GM12878 (cell line): ENCODE data around the gene GRIN2A. TPM values are rescaled to one million over a fixed set of nuclear protein-coding genes. Genes with fewer than 3 reads are reported as not detected.

Experiments used
- ATAC-seq: fragments of 200-7000 bp; cut with Tn5 transposase; 3 replicates; pipeline ENCODE4 v1.9.1; 2020; ENCODE audit warnings: mild to moderate bottlenecking, moderate library complexity
- BruUV-seq: library from RNA; stranded (reverse); fragments of 400-500 nt; replicated peaks from 2 replicates; lab custom pipeline; 2021; lab: Mats Ljungman, UMichigan
- CTCF ChIA-PET: fragments of 300-600 bp; sonication (Branson Sonifier 250); formaldehyde crosslinking; extraction: SDS; loops from one replicate; lab custom pipeline; 2021; ENCODE audit warnings: inconsistent platforms; lab: Yijun Ruan, JAX
- POLR2A ChIA-PET: fragments of 350-600 bp; formaldehyde crosslinking; extraction: SDS; loops from one replicate; lab custom pipeline; 2021; ENCODE audit warnings: inconsistent platforms; lab: Charles Lee
- RAD21 ChIA-PET: fragments of 300-600 bp; sonication (Branson Sonifier 250); formaldehyde crosslinking; loops from one replicate; lab custom pipeline; 2023; ENCODE audit warnings: antibody characterized with exemption; ENCODE audit not compliant: unreplicated experiment; lab: Charles Lee
- SMC1A ChIA-PET: fragments of 300-600 bp; sonication (Branson Sonifier 250); formaldehyde crosslinking; loops from one replicate; lab custom pipeline; 2023; ENCODE audit not compliant: unreplicated experiment, uncharacterized antibody; lab: Charles Lee
- DNase-seq: peaks from one replicate; pipeline ENCODE4 v3.0.0-alpha.2; 2011; ENCODE audit warnings: low read depth, low spot score
- FAIRE-seq: peaks from 3 replicates; lab custom pipeline; 2011; peaks lifted over from hg19 to GRCh38; lab: Jason Lieb, UNC
- H2AFZ ChIP-seq: 2 replicates; pipeline ENCODE4 v1.6.0; 2011; ENCODE audit warnings: low read depth, low read length, control low read depth; ENCODE audit not compliant: control insufficient read depth
- H3K27ac ChIP-seq: 2 replicates; pipeline ENCODE4 v1.5.1; 2011; ENCODE audit warnings: control low read depth; ENCODE audit not compliant: control insufficient read depth, insufficient read depth
- H3K27me3 ChIP-seq, 2 experiments: replicated peaks in 1 of 2; 2 replicates each; pipeline versions ENCODE4 v1.6.0 to v1.6.1; 2011; ENCODE audit warnings: low read length in 1 of 2; ENCODE audit not compliant: control insufficient read depth in 2 of 2, insufficient read depth in 2 of 2
- H3K36me3 ChIP-seq, 2 experiments: 2 replicates each; pipeline ENCODE4 v1.5.1; 2011; ENCODE audit warnings: low read length in 1 of 2; ENCODE audit not compliant: control insufficient read depth in 2 of 2, insufficient read depth in 2 of 2
- H3K4me1 ChIP-seq: 2 replicates; pipeline ENCODE4 v1.6.1; 2011; ENCODE audit warnings: mild to moderate bottlenecking, low read length, moderate library complexity, mixed read lengths; ENCODE audit not compliant: control insufficient read depth, insufficient read depth
- H3K4me2 ChIP-seq: 2 replicates; pipeline ENCODE4 v1.6.0; 2011; ENCODE audit warnings: control low read depth; ENCODE audit not compliant: control insufficient read depth, insufficient read depth
- H3K4me3 ChIP-seq: fragments of 200-600 bp; sonication (generic); 2 replicates; pipeline ENCODE4 v1.5.1; 2016
- H3K79me2 ChIP-seq: 2 replicates; pipeline ENCODE4 v1.6.0; 2011; ENCODE audit warnings: low read length; ENCODE audit not compliant: control insufficient read depth, insufficient read depth
- H3K9ac ChIP-seq: 2 replicates; pipeline ENCODE4 v1.8.0; 2011; ENCODE audit warnings: low read length, control low read depth, mixed read lengths; ENCODE audit not compliant: control insufficient read depth, insufficient read depth
- H3K9me3 ChIP-seq: replicated peaks from 3 replicates; pipeline ENCODE4 v1.5.1; 2011; ENCODE audit warnings: mild to moderate bottlenecking, low read length; ENCODE audit not compliant: control insufficient read depth, insufficient read depth
- H4K20me1 ChIP-seq: 2 replicates; pipeline ENCODE4 v1.6.0; 2011; ENCODE audit not compliant: control insufficient read depth, insufficient read depth
- CEBPB ChIP-seq, 2 experiments: fragments of 150-350 bp in 1 of 2; IDR thresholded peaks; 2 replicates each; pipeline ENCODE4 v1.6.1; 2012 to 2014; ENCODE audit warnings: low read depth in 2 of 2, low read length in 2 of 2, borderline replicate concordance in 1 of 2, inconsistent platforms in 1 of 2
- MEF2B ChIP-seq: fragments of 450-650 bp; IDR thresholded peaks from 2 replicates; pipeline ENCODE4 v1.6.1; 2018; ENCODE audit warnings: mild to moderate bottlenecking, moderate library complexity; ENCODE audit not compliant: partially characterized antibody, poor library complexity, severe bottlenecking
- MTA2 ChIP-seq: fragments of 450-650 bp; IDR thresholded peaks from 2 replicates; pipeline ENCODE4 v1.6.1; 2016; ENCODE audit warnings: low read depth, mild to moderate bottlenecking, moderate library complexity
- NR2F1 ChIP-seq: fragments of 450-650 bp; conservative IDR thresholded peaks from 2 replicates; pipeline ENCODE4 v1.6.1; 2017; ENCODE audit warnings: mild to moderate bottlenecking
- RAD21 ChIP-seq: IDR thresholded peaks from 2 replicates; pipeline ENCODE4 v1.6.1; 2011; ENCODE audit warnings: mild to moderate bottlenecking, low read depth, low read length, moderate library complexity; ENCODE audit not compliant: insufficient read depth
- WGBS: methylation state at CpG from one replicate; pipeline ENCODE4 v1.1.6; 2016; ENCODE audit warnings: low lambda C conversion rate; ENCODE audit not compliant: insufficient replicate concordance, insufficient coverage; ENCODE audit errors: missing lambda C conversion rate; 5-methylcytosine and 5-hydroxymethylcytosine counted together
- in situ Hi-C: fragments of 300-500 bp; cut with MboI; formaldehyde crosslinking; loops from 9 replicates; pipeline ENCODE4 v1.14.3; 2018; ENCODE audit warnings: mixed read lengths
- intact Hi-C: fragments of 100-400 bp; cut with micrococcal nuclease; formaldehyde crosslinking; loops from one replicate; pipeline ENCODE4 v1.14.2; 2022; ENCODE audit not compliant: unreplicated experiment
- polyA plus RNA-seq, 11 experiments: library from polyadenylated mRNA; depleted of rRNA in 4 of 11; unstranded in 6 of 11; stranded (reverse) in 5 of 11; fragments of >200 nt; fragmentation: Nextera tagmentation in 4 of 11; fragmentation: Illumina TruSeq in 1 of 11; extraction: Ambion mirVana in 4 of 11; extraction: Trizol in 1 of 11; gene quantifications; 1 replicate in 1 of 11; 2 replicates in 10 of 11; pipeline versions ENCODE4 v1.2.1 to v1.2.3, GENCODE V29; 2011 to 2016; ENCODE audit warnings: inconsistent platforms in 2 of 11, missing spikeins in 2 of 11, low read depth in 1 of 11
- total RNA-seq, 4 experiments: library from RNA; depleted of rRNA in 3 of 4; stranded (reverse); fragments of >200 nt in 3 of 4; fragmentation: Illumina TruSeq in 1 of 4; extraction: Trizol in 1 of 4; gene quantifications; 2 replicates each; pipeline versions ENCODE4 v1.2.1 to v1.2.3, GENCODE V29; 2013 to 2021

The GRIN2A gene
- total and polyA plus RNA-seq, 10 of the 15 experiments (the other 5 are each of a cell fraction or from before 2014, with no cell fraction given) = 2.4 to 13.3 (median 7.3) TPM

- ChIA-PET RAD21 (interaction anchor here (0.5 to 3.1 kb wide), 3 partner anchors 12 to 912 kb away, joined by 3 to 20 read pairs (median 4); no protein-coding TSS in a partner anchor), CTCF (no interaction called here), POLR2A (no interaction called here), SMC1A (interaction anchor here (0.7 to 2.7 kb wide), 4 partner anchors 9 to 13 kb away, joined by 3 to 24 read pairs (median 4); no protein-coding TSS in a partner anchor)
- H2AFZ ChIP-seq = no peak overlapping the region; the same call in 1 of the 2 replicates
- WGBS = 0% methylated on average over 2 of the region's 2 CpGs
- H3K79me2 ChIP-seq = no peaks in the 10 kb centered on the region
- no peaks in the 10 kb centered on the region for H4K20me1 ChIP-seq
- FAIRE-seq (no peak), DNase-seq (no peak), ATAC-seq (peak; percentile 52)
- TF ChIP-seq NR2F1 (peak; percentile 88), RAD21 (no peak), MTA2 (peak; percentile 39; the same call in 1 of the 2 replicates), MEF2B (peak; percentile 32), CEBPB (IDR thresholded peaks at IDR 0.05; ENCODE audit: borderline replicate concordance in 1 of 2, low read depth in 2 of 2, low read length in 2 of 2) (no peak)
- no TSS peak for BruUV-seq
- H3K9me3 ChIP-seq = no peaks in the 10 kb centered on the region
- no peak overlapping the region for H3K9ac ChIP-seq
- in situ Hi-C loops (no loop called here), intact Hi-C loops (loop anchor here (10.0 kb wide), 1 partner anchor 208 kb away; no protein-coding TSS in a partner anchor)
- no peaks in the 10 kb centered on the region; a peak in 1 of 4 replicates for H3K36me3 ChIP-seq
- H3K4me2 ChIP-seq = no peak overlapping the region
- no peaks in the 10 kb centered on the region for H3K27me3 ChIP-seq
- no peak overlapping the region for H3K27ac ChIP-seq
- peaks cover 4% of the 10 kb centered on the region; the same call in 1 of the 2 replicates for H3K4me1 ChIP-seq
- H3K4me3 ChIP-seq = no peak overlapping the region
Observed at GRCh38 chr16:9826656-9827055, 355.6 kb downstream of the GRIN2A start.
